Cardiac muscle cell (in vitro differentiated cells and primary cell): ENCODE measurements around the gene BMP8A. TPM values are rescaled to one million over a fixed set of nuclear protein-coding genes. Genes with fewer than 3 reads are reported as not detected.
"Not testable (repeated sequence)": the region's sequence is repeated elsewhere in the genome, so short reads cannot be mapped to it uniquely, and the experiment has no call there.

ENCODE experiments used
- DNase-seq, 2 donors: peaks; one replicate each; pipeline versions ENCODE4 v3.0.0 to v3.0.0-alpha.2; 2010 to 2017; ENCODE audit warnings: low read depth in 1 of 2, low spot score in 1 of 2
- H3K27ac ChIP-seq: fragments of 200-600 bp; sonication (generic); 2 replicates; pipeline ENCODE4 v1.5.1; 2016
- H3K27me3 ChIP-seq: fragments of 200-600 bp; sonication (generic); 2 replicates; pipeline ENCODE4 v1.6.0; 2016; ENCODE audit warnings: control low read depth
- H3K36me3 ChIP-seq: fragments of 200-600 bp; sonication (generic); 2 replicates; pipeline ENCODE4 v1.5.1; 2016; ENCODE audit warnings: control low read depth
- H3K4me1 ChIP-seq: fragments of 200-600 bp; sonication (generic); 2 replicates; pipeline ENCODE4 v1.8.1; 2017; ENCODE audit warnings: low read depth, mild to moderate bottlenecking, mixed run types
- H3K4me3 ChIP-seq: fragments of 200-600 bp; sonication (generic); 2 replicates; pipeline ENCODE4 v1.5.1; 2016; ENCODE audit warnings: mild to moderate bottlenecking
- H3K9me3 ChIP-seq: fragments of 200-600 bp; sonication (generic); 2 replicates; pipeline ENCODE4 v1.5.1; 2017; ENCODE audit warnings: low read depth, mild to moderate bottlenecking, control low read depth
- CTCF ChIP-seq: IDR thresholded peaks from 2 replicates; pipeline ENCODE4 v1.5.1; 2012; ENCODE audit warnings: low read depth, mild to moderate bottlenecking, low read length
- polyA plus RNA-seq: library from polyadenylated mRNA; unstranded; fragments of >200 nt; fragmentation: Nextera tagmentation; extraction: Ambion mirVana; gene quantifications from 2 replicates; pipeline ENCODE4 v1.2.1, GENCODE V29; 2016
- total RNA-seq: library from RNA; depleted of rRNA; stranded (reverse); fragments of >200 nt; gene quantifications from 2 replicates; pipeline ENCODE4 v1.2.3, GENCODE V29; 2016

The BMP8A gene
- total and polyA plus RNA-seq, 2 experiments from 2014 or later = 0.09 to 0.70 TPM

- no peaks in the 10 kb centered on the region for H3K9me3 ChIP-seq
- H3K36me3 ChIP-seq = peaks cover 19% of the 10 kb centered on the region
- no peak for DNase-seq
- H3K27me3 ChIP-seq = peaks cover 57% of the 10 kb centered on the region
- H3K27ac ChIP-seq = no peak overlapping the region
- H3K4me1 ChIP-seq = no peaks in the 10 kb centered on the region
- H3K4me3 ChIP-seq = peak overlapping the region; percentile 35
- no peak for TF ChIP-seq CTCF
Observed at GRCh38 chr1:39490596-39491145, 765 bp upstream of the BMP8A start.

- not testable (repeated sequence) for H3K9me3 ChIP-seq, H3K27ac ChIP-seq, H3K36me3 ChIP-seq, H3K4me3 ChIP-seq, DNase-seq, H3K4me1 ChIP-seq
- H3K27me3 ChIP-seq = peaks cover 61% of the 10 kb centered on the region
Observed at GRCh38 chr1:39492118-39493042, 944 bp downstream of the BMP8A start.

GRCh38 chr1:39493043-39493810 is 1.8 kb downstream of the BMP8A start:
- H3K4me3 ChIP-seq, H3K36me3 ChIP-seq, H3K9me3 ChIP-seq, H3K27ac ChIP-seq, DNase-seq, H3K4me1 ChIP-seq: not testable (repeated sequence)
- peaks cover 61% of the 10 kb centered on the region for H3K27me3 ChIP-seq

GRCh38 chr1:39494671-39495410 is 3.4 kb downstream of the BMP8A start:
- no peaks in the 10 kb centered on the region for H3K9me3 ChIP-seq
- DNase-seq = no peak
- H3K27me3 ChIP-seq = peaks cover 56% of the 10 kb centered on the region

GRCh38 chr1:39496520-39496919 is 5.1 kb downstream of the BMP8A start:
- DNase-seq, H3K9me3 ChIP-seq, H3K27ac ChIP-seq, H3K4me1 ChIP-seq, H3K4me3 ChIP-seq, H3K36me3 ChIP-seq: not testable (repeated sequence)
- H3K27me3 ChIP-seq = peaks cover 40% of the 10 kb centered on the region

More at GRCh38 chr1:39494671-39495410, 3.4 kb downstream of the BMP8A start:
- no peak overlapping the region for H3K27ac ChIP-seq
- H3K4me1 ChIP-seq = peaks cover 5% of the 10 kb centered on the region
- H3K36me3 ChIP-seq = no peaks in the 10 kb centered on the region
- no peak for TF ChIP-seq CTCF
- no peak overlapping the region for H3K4me3 ChIP-seq

GRCh38 chr1:39497585-39497984 is 6.1 kb downstream of the BMP8A start:
- Histone ChIP-seq H3K9me3 (no peaks in the 10 kb centered on the region), H3K27me3 (peaks cover 29% of the 10 kb centered on the region), H3K4me1 (peaks cover 5% of the 10 kb centered on the region), H3K27ac (no peak overlapping the region), H3K4me3 (no peak overlapping the region), H3K36me3 (no peaks in the 10 kb centered on the region)
- no peak for DNase-seq
- no peak for TF ChIP-seq CTCF

GRCh38 chr1:39498096-39498710 is 6.8 kb downstream of the BMP8A start:
- not testable (repeated sequence) for H3K36me3 ChIP-seq, H3K4me3 ChIP-seq, H3K9me3 ChIP-seq, H3K4me1 ChIP-seq, H3K27ac ChIP-seq, DNase-seq
- H3K27me3 ChIP-seq = peaks cover 23% of the 10 kb centered on the region

GRCh38 chr1:39498821-39499220 is 7.4 kb downstream of the BMP8A start:
- not testable (repeated sequence) for H3K27ac ChIP-seq, H3K4me1 ChIP-seq, H3K36me3 ChIP-seq, DNase-seq, H3K9me3 ChIP-seq, H3K4me3 ChIP-seq
- peaks cover 17% of the 10 kb centered on the region for H3K27me3 ChIP-seq
